GM19025 (cell line): ENCODE results near the gene REL.
"Not testable (repeated sequence)": the region's sequence is repeated elsewhere in the genome, so short reads cannot be mapped to it uniquely, and the experiment has no call there.

Experiments
- ATAC-seq: cut with Tn5 transposase; IDR thresholded peaks from one replicate; pipeline ENCODE4 v1.9.1; 2021; ENCODE audit warnings: mild to moderate bottlenecking, low read depth, moderate library complexity; ENCODE audit not compliant: unreplicated experiment

The REL gene

GRCh38 chr2:60881047-60881932 lies at the start of gene REL:
Gene REL, plus strand, starts transcription at chr2:60881574. Its CDS starts 267 bp downstream, at chr2:60881841.
- peak; percentile 88 for ATAC-seq

- ATAC-seq = no peak
These were observed 49.5 kb upstream of the REL start for GRCh38 chr2:60831921-60832320.

GRCh38 chr2:60832621-60833020 lies 48.8 kb upstream of the REL start:
- ATAC-seq = no peak

GRCh38 chr2:60834270-60834717 lies 47.1 kb upstream of the REL start:
- peak; percentile 62 for ATAC-seq

GRCh38 chr2:60836491-60836890 lies 44.9 kb upstream of the REL start:
- ATAC-seq = no peak

- ATAC-seq = no peak
These were observed 44.3 kb upstream of the REL start for GRCh38 chr2:60837123-60837522.

GRCh38 chr2:60838481-60838880 lies 42.9 kb upstream of the REL start:
- ATAC-seq = no peak

GRCh38 chr2:60839126-60839813 lies 42.1 kb upstream of the REL start:
- ATAC-seq = peak; percentile 43

- peak; percentile 50 for ATAC-seq
These were observed 40.5 kb upstream of the REL start for GRCh38 chr2:60840880-60841279.

- ATAC-seq = no peak
These were observed 38.4 kb upstream of the REL start for GRCh38 chr2:60843006-60843405.

- no peak for ATAC-seq
These were observed 37.3 kb upstream of the REL start for GRCh38 chr2:60844105-60844504.

GRCh38 chr2:60847854-60848253 lies 33.5 kb upstream of the REL start:
- ATAC-seq = no peak

- ATAC-seq = no peak
These were observed 32.2 kb upstream of the REL start for GRCh38 chr2:60849187-60849586.

- no peak for ATAC-seq
These were observed 29.0 kb upstream of the REL start for GRCh38 chr2:60852282-60852860.

GRCh38 chr2:60853531-60853930 lies 27.8 kb upstream of the REL start:
- no peak for ATAC-seq

- ATAC-seq = no peak
These were observed 25.2 kb upstream of the REL start for GRCh38 chr2:60855989-60856669.

- ATAC-seq = no peak
These were observed 24.3 kb upstream of the REL start for GRCh38 chr2:60857056-60857455.

GRCh38 chr2:60858897-60859311 lies 22.5 kb upstream of the REL start:
- no peak for ATAC-seq

- ATAC-seq = no peak
These were observed 19.6 kb upstream of the REL start for GRCh38 chr2:60861736-60862135.

- ATAC-seq = no peak
These were observed 18.7 kb upstream of the REL start for GRCh38 chr2:60862642-60863041.

- ATAC-seq = not testable (repeated sequence)
These were observed 16.0 kb upstream of the REL start for GRCh38 chr2:60865361-60865760.
